NAMALWA (cell line): ENCODE results near the gene MTIF3.
A peak's percentile ranks its signal among the peaks of the same experiment; 100 is the strongest.

Experiments used
- DNase-seq: peaks from one replicate; pipeline ENCODE4 v3.0.0-alpha.2; 2015; ENCODE audit warnings: low spot score

The MTIF3 gene

GRCh38 chr13:27449936-27450828 is at the start of gene MTIF3:
TSS of gene MTIF3 (minus strand) at chr13:27450564. CDS start at chr13:27440448, 10,116 bp downstream.
- DNase-seq, result peak; percentile 97

GRCh38 chr13:27497563-27498230 is 47.3 kb upstream of the MTIF3 start:
- no peak for DNase-seq

GRCh38 chr13:27496536-27497273 is 46.3 kb upstream of the MTIF3 start:
- peak; percentile 10 for DNase-seq

GRCh38 chr13:27496006-27496405 is 45.6 kb upstream of the MTIF3 start:
- DNase-seq, result no peak

- no peak for DNase-seq
Measured at GRCh38 chr13:27495551-27495950, 45.2 kb upstream of the MTIF3 start.

GRCh38 chr13:27493981-27494380 is 43.6 kb upstream of the MTIF3 start:
- DNase-seq, result no peak

GRCh38 chr13:27489456-27489855 is 39.1 kb upstream of the MTIF3 start:
- DNase-seq, result no peak

- no peak for DNase-seq
Measured at GRCh38 chr13:27487776-27488175, 37.4 kb upstream of the MTIF3 start.

GRCh38 chr13:27483421-27483820 is 33.1 kb upstream of the MTIF3 start:
- no peak for DNase-seq

- peak; percentile 91 for DNase-seq
Measured at GRCh38 chr13:27482983-27483382, 32.6 kb upstream of the MTIF3 start.

GRCh38 chr13:27481766-27482165 is 31.4 kb upstream of the MTIF3 start:
- DNase-seq, result peak; percentile 27

- DNase-seq, result no peak
Measured at GRCh38 chr13:27476943-27477703, 26.8 kb upstream of the MTIF3 start.

GRCh38 chr13:27474751-27475268 is 24.4 kb upstream of the MTIF3 start:
- DNase-seq, result no peak

- no peak for DNase-seq
Measured at GRCh38 chr13:27472941-27473340, 22.6 kb upstream of the MTIF3 start.

GRCh38 chr13:27472441-27472840 is 22.1 kb upstream of the MTIF3 start:
- DNase-seq, result no peak

- DNase-seq, result no peak
Measured at GRCh38 chr13:27470075-27470820, 19.9 kb upstream of the MTIF3 start.

GRCh38 chr13:27466513-27466912 is 16.1 kb upstream of the MTIF3 start:
- DNase-seq, result no peak

GRCh38 chr13:27465611-27466010 is 15.2 kb upstream of the MTIF3 start:
- DNase-seq, result no peak

GRCh38 chr13:27463500-27463899 is 13.1 kb upstream of the MTIF3 start:
- no peak for DNase-seq

- DNase-seq, result no peak
Measured at GRCh38 chr13:27461940-27462584, 11.7 kb upstream of the MTIF3 start.
